B cell (primary cell): ENCODE measurements around the gene AQP10. TPM values are rescaled to one million over a fixed set of nuclear protein-coding genes. Genes with fewer than 3 reads are reported as not detected.

Experiments used
- ATAC-seq: fragments of 200-7000 bp; cut with Tn5 transposase; one replicate; pipeline ENCODE4 v1.10.0; 2021; ENCODE audit warnings: low read depth, mild to moderate bottlenecking, moderate number of reproducible peaks, moderate library complexity
- CTCF ChIA-PET: fragments of 350-600 bp; sonication (Branson Sonifier 250); formaldehyde crosslinking; loops from one replicate; lab custom pipeline; 2021; ENCODE audit warnings: antibody characterized with exemption, inconsistent platforms; lab: Charles Lee
- POLR2A ChIA-PET: fragments of 350-600 bp; sonication (Branson Sonifier 250); formaldehyde crosslinking; loops from one replicate; lab custom pipeline; 2021; ENCODE audit warnings: antibody characterized with exemption; lab: Charles Lee
- DNase-seq: peaks from one replicate; pipeline ENCODE4 v3.0.0; 2013
- H2AFZ ChIP-seq: 2 replicates; pipeline ENCODE4 v1.6.1; 2012; ENCODE audit warnings: mild to moderate bottlenecking, low read depth, low read length; ENCODE audit not compliant: insufficient read depth, poor library complexity, severe bottlenecking
- H3K27ac ChIP-seq, 2 donors: 1 replicate in 1 of 2; 2 replicates in 1 of 2; pipeline ENCODE4 v1.5.1; 2012 to 2013; ENCODE audit warnings: low read length in 2 of 2, mild to moderate bottlenecking in 2 of 2, moderate library complexity in 1 of 2
- H3K27me3 ChIP-seq, 4 experiments: fragments of 200-600 bp in 1 of 4; sonication (generic) in 1 of 4; replicated peaks in 1 of 4; 1 replicate in 2 of 4; 2 replicates in 2 of 4; pipeline versions ENCODE4 v1.6.1 to v1.7.0; 2013 to 2016; ENCODE audit warnings: low read length in 3 of 4, mild to moderate bottlenecking in 2 of 4, mixed read lengths in 1 of 4, moderate library complexity in 1 of 4; ENCODE audit not compliant: insufficient read depth in 4 of 4, control insufficient read depth in 3 of 4; ENCODE audit errors: control extremely low read depth in 1 of 4
- H3K36me3 ChIP-seq, 2 experiments: replicated peaks in 1 of 2; 1 replicate in 1 of 2; 2 replicates in 1 of 2; pipeline versions ENCODE4 v1.6.1 to v1.7.1; 2013; ENCODE audit warnings: low read length in 1 of 2; ENCODE audit not compliant: insufficient read depth in 2 of 2, control insufficient read depth in 1 of 2; ENCODE audit errors: control extremely low read depth in 1 of 2, extremely low read depth in 1 of 2
- H3K4me1 ChIP-seq, 2 donors: fragments of 200-600 bp in 1 of 2; sonication (generic) in 1 of 2; 1 replicate in 1 of 2; 2 replicates in 1 of 2; pipeline versions ENCODE4 v1.5.1 to v1.6.1; 2013 to 2017; ENCODE audit warnings: low read length in 2 of 2; ENCODE audit not compliant: control insufficient read depth in 2 of 2, insufficient read depth in 2 of 2
- H3K4me2 ChIP-seq: replicated peaks from 2 replicates; pipeline ENCODE3; 2012; ENCODE audit warnings: mild to moderate bottlenecking, low read depth, low read length; ENCODE audit not compliant: poor library complexity, severe bottlenecking
- H3K4me3 ChIP-seq, 5 experiments: fragments of 200-600 bp in 1 of 5; sonication (generic) in 1 of 5; 1 replicate in 3 of 5; 2 replicates in 2 of 5; pipeline versions ENCODE4 v1.5.1 to v1.7.0; 2011 to 2016; ENCODE audit warnings: low read length in 4 of 5, mild to moderate bottlenecking in 4 of 5, low read depth in 2 of 5, control low read depth in 1 of 5, moderate library complexity in 1 of 5; ENCODE audit not compliant: insufficient read depth in 1 of 5; ENCODE audit errors: control extremely low read depth in 1 of 5, extremely low read depth in 1 of 5
- H3K79me2 ChIP-seq: fragments of 200-600 bp; sonication (generic); one replicate; pipeline ENCODE4 v1.6.0; 2016; ENCODE audit warnings: low read length; ENCODE audit not compliant: control insufficient read depth, insufficient read depth
- H3K9ac ChIP-seq: fragments of 200-600 bp; sonication (generic); 2 replicates; pipeline ENCODE4 v1.6.1; 2017; ENCODE audit warnings: mild to moderate bottlenecking, low read length, moderate library complexity
- H3K9me3 ChIP-seq, 3 donors: one replicate each; pipeline versions ENCODE4 v1.6.1 to v1.7.1; 2013; ENCODE audit warnings: low read length in 2 of 3; ENCODE audit not compliant: control insufficient read depth in 2 of 3, insufficient read depth in 1 of 3; ENCODE audit errors: control extremely low read depth in 1 of 3
- H4K20me1 ChIP-seq: 2 replicates; pipeline ENCODE4 v1.6.0; 2012; ENCODE audit warnings: mild to moderate bottlenecking, low read length; ENCODE audit not compliant: insufficient read depth, control insufficient read depth, poor library complexity, severe bottlenecking
- H3K27ac Mint-ChIP-seq: one replicate; pipeline ENCODE4 v1.8.0; 2021; ENCODE audit warnings: mixed read lengths
- H3K27me3 Mint-ChIP-seq: one replicate; pipeline ENCODE4 v1.8.0; 2021; ENCODE audit warnings: mixed read lengths
- H3K4me1 Mint-ChIP-seq: one replicate; pipeline ENCODE4 v1.8.0; 2021; ENCODE audit warnings: mixed read lengths
- H3K4me3 Mint-ChIP-seq: one replicate; pipeline ENCODE4 v1.8.0; 2021; ENCODE audit warnings: mixed read lengths
- H3K9me3 Mint-ChIP-seq: one replicate; pipeline ENCODE4 v1.8.0; 2022; ENCODE audit warnings: mixed read lengths; ENCODE audit not compliant: insufficient read depth
- CTCF ChIP-seq: fragments of 200-600 bp; IDR thresholded peaks from one replicate; pipeline ENCODE4 v1.8.0; 2022; ENCODE audit warnings: antibody characterized with exemption, mild to moderate bottlenecking
- EZH2 ChIP-seq: IDR thresholded peaks from 2 replicates; pipeline ENCODE4 v1.6.1; 2012; ENCODE audit warnings: borderline replicate concordance, low read depth, mild to moderate bottlenecking, moderate library complexity, low read length; ENCODE audit not compliant: insufficient read depth, poor library complexity, severe bottlenecking
- WGBS: methylation state at CpG from one replicate; pipeline ENCODE4 v1.1.5; 2013; ENCODE audit warnings: missing lambda C conversion rate; ENCODE audit not compliant: insufficient coverage; 5-methylcytosine and 5-hydroxymethylcytosine counted together
- intact Hi-C: fragments of 100-400 bp; cut with micrococcal nuclease; formaldehyde crosslinking; loops from one replicate; pipeline ENCODE4 v1.10.0; 2022
- polyA minus RNA-seq: library from RNA; depleted of rRNA, polyadenylated mRNA; stranded (reverse); fragments of >200 nt; gene quantifications from 2 replicates; pipeline ENCODE4 v1.2.3, GENCODE V29; 2012
- polyA plus RNA-seq: library from polyadenylated mRNA; depleted of rRNA; stranded (reverse); fragments of >200 nt; gene quantifications from 2 replicates; pipeline ENCODE4 v1.2.3, GENCODE V29; 2012
- total RNA-seq, 2 donors: library from RNA; stranded (reverse); fragments of 120-200 nt in 1 of 2; gene quantifications; 1 replicate in 1 of 2; 2 replicates in 1 of 2; pipeline versions ENCODE4 v1.2.3 to v1.2.4, GENCODE V29; 2013 to 2022

Gene AQP10, protein sequence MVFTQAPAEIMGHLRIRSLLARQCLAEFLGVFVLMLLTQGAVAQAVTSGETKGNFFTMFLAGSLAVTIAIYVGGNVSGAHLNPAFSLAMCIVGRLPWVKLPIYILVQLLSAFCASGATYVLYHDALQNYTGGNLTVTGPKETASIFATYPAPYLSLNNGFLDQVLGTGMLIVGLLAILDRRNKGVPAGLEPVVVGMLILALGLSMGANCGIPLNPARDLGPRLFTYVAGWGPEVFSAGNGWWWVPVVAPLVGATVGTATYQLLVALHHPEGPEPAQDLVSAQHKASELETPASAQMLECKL
- total RNA-seq = not detected in 2 replicates
- total RNA-seq (2013) = 0.37 TPM
- polyA plus RNA-seq = 0.06 TPM in 1 of 2 replicates, not detected in the other
- 0.21 TPM in 1 of 2 replicates, not detected in the other for polyA minus RNA-seq

DNA sequence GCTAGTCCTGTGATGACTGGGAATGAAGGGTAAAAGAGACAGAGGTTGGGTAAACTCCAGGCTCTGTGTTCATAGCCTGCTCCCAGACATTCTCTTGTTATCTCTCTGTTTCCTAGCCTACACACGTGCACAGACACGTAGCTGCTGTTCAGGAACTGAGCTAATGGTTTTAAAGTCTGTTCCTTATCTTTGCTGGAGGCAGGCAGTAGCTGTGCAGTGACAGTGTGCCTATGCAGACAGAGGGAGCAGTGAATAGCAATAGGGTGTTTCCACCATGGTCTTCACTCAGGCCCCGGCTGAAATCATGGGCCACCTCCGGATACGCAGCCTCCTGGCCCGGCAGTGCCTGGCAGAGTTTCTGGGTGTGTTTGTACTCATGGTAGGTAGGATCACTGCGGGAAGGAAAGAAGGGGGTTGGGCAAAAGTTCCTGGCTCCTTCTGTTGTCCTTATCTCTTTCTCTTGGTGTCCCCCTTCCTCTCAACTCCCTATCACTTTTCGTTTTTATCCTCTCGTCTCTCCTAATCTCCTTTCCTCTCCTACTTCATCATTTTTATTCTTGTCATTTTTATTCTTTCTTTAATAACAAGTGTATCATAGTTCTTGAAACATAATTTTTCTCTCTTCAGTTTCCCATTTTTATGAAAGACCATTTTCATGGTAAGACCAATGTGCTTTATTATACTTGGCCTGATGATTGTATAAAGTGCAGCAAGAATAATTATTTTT, at the start of gene AQP10:
TSS of gene AQP10 (plus strand) at position 212 of the 727 bp plus-strand sequence. CDS start at position 275, 63 bp downstream.
- Mint-ChIP-seq H3K27me3 (peaks cover 24% of the 10 kb centered on the region), H3K4me3 (no peak within 1 kb of the TSS), H3K9me3 (no peaks in the 10 kb centered on the region), H3K4me1 (peaks cover 7% of the 10 kb centered on the region), H3K27ac (no peak within 1 kb of the TSS)
- CTCF ChIA-PET = interaction anchor here (8.8 kb wide), 1 partner anchor 14 kb away, joined by 148 read pairs; no protein-coding TSS in a partner anchor
- Histone ChIP-seq H2AFZ (no peak within 1 kb of the TSS), H3K4me2 (no peak within 1 kb of the TSS), H3K36me3 (no peaks in the 10 kb centered on the region), H3K4me1 (peaks cover 2 to 11% of the 10 kb centered on the region in 2 donors), H3K27me3 (peaks cover 0 to 20% (median 5%) of the 10 kb centered on the region in 4 experiments), H3K79me2 (no peaks in the 10 kb centered on the region), H4K20me1 (no peaks in the 10 kb centered on the region), H3K4me3 (no peak within 1 kb of the TSS), H3K9me3 (peaks cover 3 to 12% (median 5%) of the 10 kb centered on the region in 3 donors), H3K27ac (no peak within 1 kb of the TSS), H3K9ac (no peak within 1 kb of the TSS)
- no peak for ATAC-seq
- DNase-seq = no peak
- intact Hi-C loops = loop anchor here (5.0 to 10.0 kb wide), 2 partner anchors 84 to 226 kb away; partner anchors contain the start of gene IL6R
- POLR2A ChIA-PET = no interaction called here
- no peak for TF ChIP-seq EZH2
- no peak for TF ChIP-seq CTCF
- WGBS = no CpG with 5 or more reads among the region's 9 CpGs
